Caco-2 (cell line): ENCODE data around the gene BROX. TPM values are rescaled to one million over a fixed set of nuclear protein-coding genes. Genes with fewer than 3 reads are reported as not detected.
"Not testable (repeated sequence)": the region's sequence is repeated elsewhere in the genome, so short reads cannot be mapped to it uniquely, and the experiment has no call there.

Experiments
- BruUV-seq: library from RNA; stranded (reverse); fragments of 400-500 nt; replicated peaks from 2 replicates; lab custom pipeline; 2021; lab: Mats Ljungman, UMichigan
- CTCF ChIA-PET: fragments of 300-600 bp; sonication (Branson Sonifier 250); formaldehyde crosslinking; loops from one replicate; lab custom pipeline; 2022; ENCODE audit warnings: antibody characterized with exemption; lab: Charles Lee
- POLR2A ChIA-PET: fragments of 300-600 bp; sonication (Branson Sonifier 250); formaldehyde crosslinking; loops from one replicate; lab custom pipeline; 2022; ENCODE audit warnings: antibody characterized with exemption; lab: Charles Lee
- DNase-seq, 2 experiments: peaks; one replicate each; pipeline versions ENCODE4 v3.0.0 to v3.0.0-alpha.2; 2020 to 2022
- H3K27me3 ChIP-seq: replicated peaks from 2 replicates; pipeline ENCODE4 v1.6.0; 2011; ENCODE audit warnings: low read length; ENCODE audit not compliant: control insufficient read depth, insufficient read depth
- H3K36me3 ChIP-seq: 2 replicates; pipeline ENCODE4 v1.5.1; 2011; ENCODE audit warnings: low read length; ENCODE audit not compliant: control insufficient read depth, insufficient read depth
- H3K4me1 ChIP-seq: fragments of 250-450 bp; sonication (Bioruptor Pico); 2 replicates; pipeline ENCODE4 v1.5.1; 2020; ENCODE audit warnings: mild to moderate bottlenecking
- H3K4me3 ChIP-seq: 2 replicates; pipeline ENCODE4 v1.5.1; 2011; ENCODE audit warnings: low read depth, mild to moderate bottlenecking, control low read depth, low read length
- H3K9me3 ChIP-seq: fragments of 250-450 bp; sonication (Bioruptor Pico); 2 replicates; pipeline ENCODE4 v1.5.1; 2020; ENCODE audit warnings: mild to moderate bottlenecking, moderate library complexity
- H3K27ac Mint-ChIP-seq: one replicate; pipeline ENCODE4 v1.8.0; 2022; ENCODE audit warnings: mixed read lengths; ENCODE audit not compliant: unreplicated experiment
- H3K27me3 Mint-ChIP-seq: one replicate; pipeline ENCODE4 v1.8.0; 2022; ENCODE audit warnings: mixed read lengths; ENCODE audit not compliant: insufficient read depth, unreplicated experiment
- H3K36me3 Mint-ChIP-seq: one replicate; pipeline ENCODE4 v1.8.0; 2022; ENCODE audit warnings: mild to moderate bottlenecking, mixed read lengths; ENCODE audit not compliant: insufficient read depth, unreplicated experiment
- H3K4me1 Mint-ChIP-seq: one replicate; pipeline ENCODE4 v1.8.0; 2022; ENCODE audit warnings: low read depth, mixed read lengths; ENCODE audit not compliant: unreplicated experiment
- H3K4me3 Mint-ChIP-seq: one replicate; pipeline ENCODE4 v1.8.0; 2022; ENCODE audit warnings: mild to moderate bottlenecking, moderate library complexity, mixed read lengths; ENCODE audit not compliant: unreplicated experiment
- H3K9me3 Mint-ChIP-seq: one replicate; pipeline ENCODE4 v1.8.0; 2022; ENCODE audit warnings: mixed read lengths; ENCODE audit not compliant: unreplicated experiment
- intact Hi-C: fragments of 100-400 bp; cut with micrococcal nuclease; formaldehyde crosslinking; loops from one replicate; pipeline ENCODE4 v1.10.0; 2022; ENCODE audit not compliant: unreplicated experiment
- total RNA-seq: library from RNA; stranded (reverse); gene quantifications from 2 replicates; pipeline ENCODE4 v1.2.3, GENCODE V29; 2022
- TF ChIP-seq, protein P1 (sequence below), 2 experiments: fragments of 200-600 bp in 1 of 2; IDR thresholded peaks; 1 replicate in 1 of 2; 2 replicates in 1 of 2; pipeline versions ENCODE4 v1.5.1 to v1.8.0; 2011 to 2022; ENCODE audit warnings: antibody characterized with exemption in 1 of 2, control low read depth in 1 of 2, inconsistent platforms in 1 of 2, low read depth in 1 of 2, low read length in 1 of 2, mild to moderate bottlenecking in 1 of 2, moderate library complexity in 1 of 2; ENCODE audit not compliant: insufficient read depth in 1 of 2, severe bottlenecking in 1 of 2, unreplicated experiment in 1 of 2

BROX gene
- total RNA-seq, 1 experiment from 2014 or later = 31.9 TPM

DNA sequence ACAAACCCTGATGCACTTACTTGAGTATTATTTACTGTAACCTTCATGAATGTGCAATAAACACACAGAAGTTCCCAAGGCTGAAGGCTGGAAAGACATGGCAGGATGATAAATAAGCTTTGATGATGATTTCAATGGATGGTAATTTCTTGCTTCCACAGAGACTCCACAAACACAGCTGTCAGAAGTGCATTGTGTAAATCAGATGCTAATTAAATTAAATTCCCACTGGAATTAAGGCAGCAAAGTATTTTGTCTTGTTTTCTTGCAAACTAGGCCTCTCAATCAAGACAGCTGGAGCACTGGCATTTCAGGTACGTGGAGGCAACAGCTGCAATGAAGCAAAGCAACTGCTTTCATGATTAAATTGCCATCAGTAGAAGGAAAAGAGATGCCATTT lies 48.7 kb downstream of the BROX start:
- Mint-ChIP-seq H3K27me3 (peaks cover 3% of the 10 kb centered on the region), H3K9me3 (no peaks in the 10 kb centered on the region), H3K4me3 (no peak overlapping the region), H3K4me1 (no peaks in the 10 kb centered on the region), H3K27ac (no peak overlapping the region), H3K36me3 (no peaks in the 10 kb centered on the region)
- CTCF ChIA-PET = no interaction called here
- no peak for DNase-seq
- H3K4me3 ChIP-seq = no peak overlapping the region
- no peaks in the 10 kb centered on the region for H3K27me3 ChIP-seq
- H3K4me1 ChIP-seq = no peaks in the 10 kb centered on the region
- TF ChIP-seq, protein P1, sequence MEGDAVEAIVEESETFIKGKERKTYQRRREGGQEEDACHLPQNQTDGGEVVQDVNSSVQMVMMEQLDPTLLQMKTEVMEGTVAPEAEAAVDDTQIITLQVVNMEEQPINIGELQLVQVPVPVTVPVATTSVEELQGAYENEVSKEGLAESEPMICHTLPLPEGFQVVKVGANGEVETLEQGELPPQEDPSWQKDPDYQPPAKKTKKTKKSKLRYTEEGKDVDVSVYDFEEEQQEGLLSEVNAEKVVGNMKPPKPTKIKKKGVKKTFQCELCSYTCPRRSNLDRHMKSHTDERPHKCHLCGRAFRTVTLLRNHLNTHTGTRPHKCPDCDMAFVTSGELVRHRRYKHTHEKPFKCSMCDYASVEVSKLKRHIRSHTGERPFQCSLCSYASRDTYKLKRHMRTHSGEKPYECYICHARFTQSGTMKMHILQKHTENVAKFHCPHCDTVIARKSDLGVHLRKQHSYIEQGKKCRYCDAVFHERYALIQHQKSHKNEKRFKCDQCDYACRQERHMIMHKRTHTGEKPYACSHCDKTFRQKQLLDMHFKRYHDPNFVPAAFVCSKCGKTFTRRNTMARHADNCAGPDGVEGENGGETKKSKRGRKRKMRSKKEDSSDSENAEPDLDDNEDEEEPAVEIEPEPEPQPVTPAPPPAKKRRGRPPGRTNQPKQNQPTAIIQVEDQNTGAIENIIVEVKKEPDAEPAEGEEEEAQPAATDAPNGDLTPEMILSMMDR (IDR thresholded peaks at IDR 0.05; ENCODE audit: insufficient read depth in 1 of 2, low read depth in 1 of 2, low read length in 1 of 2, severe bottlenecking in 1 of 2, unreplicated experiment in 1 of 2) = no peak
- H3K9me3 ChIP-seq = no peaks in the 10 kb centered on the region
- no peaks in the 10 kb centered on the region for H3K36me3 ChIP-seq
- intact Hi-C loops = no loop called here
- BruUV-seq = no TSS peak
- POLR2A ChIA-PET = no interaction called here

DNA sequence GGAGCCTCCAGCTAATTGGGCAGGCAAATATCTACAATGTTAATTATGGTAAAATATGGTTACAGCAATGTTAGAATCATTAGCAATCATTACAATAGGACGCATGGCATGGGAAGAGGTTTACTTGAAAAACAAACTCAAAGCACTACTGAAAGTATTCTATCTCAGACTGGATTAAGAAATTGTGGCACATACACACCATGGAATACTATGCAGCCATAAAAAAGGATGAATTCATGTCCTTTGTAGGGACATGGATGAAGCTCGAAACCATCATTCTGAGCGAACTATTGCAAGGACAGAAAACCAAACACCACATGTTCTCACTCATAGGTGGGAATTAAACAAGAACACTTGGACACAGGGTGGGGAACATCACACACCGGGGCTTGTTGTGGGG lies 49.8 kb downstream of the BROX start:
- POLR2A ChIA-PET = not testable (repeated sequence)

DNA sequence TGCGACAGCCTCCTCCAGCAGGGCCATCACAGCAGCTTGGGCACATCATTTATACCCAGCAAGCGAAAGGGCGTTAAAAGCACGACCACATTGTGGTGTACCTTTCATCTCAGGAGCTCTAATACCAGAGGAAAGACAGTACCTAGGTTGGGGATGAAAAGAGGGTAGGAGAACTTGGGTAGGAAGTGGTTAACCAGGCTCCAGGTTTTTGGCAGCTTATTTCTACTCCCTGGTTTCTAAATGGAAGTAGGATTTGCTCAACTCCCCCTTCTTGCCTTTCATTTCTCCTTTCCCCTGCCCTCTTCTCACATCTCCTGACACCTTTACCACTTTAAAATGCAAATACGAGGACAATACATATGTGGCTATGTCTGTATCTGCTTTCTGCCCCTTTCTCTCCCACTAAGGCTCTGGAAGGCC lies 54.8 kb downstream of the BROX start:
- no TSS peak for BruUV-seq
- H3K9me3 Mint-ChIP-seq = peaks cover 6% of the 10 kb centered on the region
- H3K27ac Mint-ChIP-seq = no peak overlapping the region
- H3K36me3 Mint-ChIP-seq = no peaks in the 10 kb centered on the region
- Histone ChIP-seq H3K4me1 (no peaks in the 10 kb centered on the region), H3K4me3 (no peak overlapping the region), H3K9me3 (0 out of 2 replicates have a peak, but pooled peaks cover 4% of the 10 kb centered on the region), H3K27me3 (no peaks in the 10 kb centered on the region), H3K36me3 (no peaks in the 10 kb centered on the region)
- DNase-seq = no peak
- no peaks in the 10 kb centered on the region for H3K27me3 Mint-ChIP-seq
- intact Hi-C loops = no loop called here
- no peaks in the 10 kb centered on the region for H3K4me1 Mint-ChIP-seq
- ChIA-PET POLR2A (no interaction called here), CTCF (no interaction called here)
- H3K4me3 Mint-ChIP-seq = no peak overlapping the region
- TF ChIP-seq, protein P1 (IDR thresholded peaks at IDR 0.05; ENCODE audit: insufficient read depth in 1 of 2, low read depth in 1 of 2, low read length in 1 of 2, severe bottlenecking in 1 of 2, unreplicated experiment in 1 of 2) = no peak

More for the DNA sequence above, 49.8 kb downstream of the BROX start:
- DNase-seq, H3K9me3 ChIP-seq, H3K27ac Mint-ChIP-seq, H3K36me3 ChIP-seq, H3K4me3 Mint-ChIP-seq, H3K4me1 Mint-ChIP-seq, H3K4me1 ChIP-seq, BruUV-seq, H3K4me3 ChIP-seq, H3K36me3 Mint-ChIP-seq, H3K27me3 Mint-ChIP-seq, H3K27me3 ChIP-seq, intact Hi-C loops, CTCF ChIA-PET, H3K9me3 Mint-ChIP-seq: not testable (repeated sequence)

DNA sequence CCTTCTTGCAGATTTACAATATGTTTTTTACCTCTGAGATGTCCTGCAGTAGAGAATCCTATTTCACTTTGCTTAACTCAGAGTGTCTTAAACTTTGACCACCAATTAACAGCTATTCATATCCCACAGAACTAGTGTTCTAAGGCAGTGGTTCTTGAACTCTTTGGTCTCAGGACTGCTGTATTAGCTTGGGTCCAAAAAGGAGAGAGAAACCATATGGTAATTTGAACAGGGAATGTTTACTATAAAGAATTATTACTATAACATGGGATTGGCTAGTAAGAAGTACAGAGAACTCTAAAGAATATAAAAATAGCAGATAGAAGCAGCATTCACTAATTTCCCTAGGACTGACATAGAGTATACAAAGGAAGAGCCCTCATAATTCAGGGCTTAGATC lies 56.2 kb downstream of the BROX start:
- intact Hi-C loops = no loop called here
- ChIA-PET POLR2A (no interaction called here), CTCF (interaction anchor here (0.8 to 1.1 kb wide), 2 partner anchors 17 to 30 kb away, joined by 3 to 4 read pairs; no protein-coding TSS in a partner anchor)
- TF ChIP-seq, protein P1 (IDR thresholded peaks at IDR 0.05; ENCODE audit: insufficient read depth in 1 of 2, low read depth in 1 of 2, low read length in 1 of 2, severe bottlenecking in 1 of 2, unreplicated experiment in 1 of 2) = no peak
- BruUV-seq = no TSS peak
- H3K4me3 Mint-ChIP-seq = no peak overlapping the region
- no peaks in the 10 kb centered on the region for H3K4me1 ChIP-seq
- H3K4me3 ChIP-seq = no peak overlapping the region
- H3K27ac Mint-ChIP-seq = no peak overlapping the region
- no peaks in the 10 kb centered on the region for H3K27me3 Mint-ChIP-seq
- H3K9me3 ChIP-seq = 0 out of 2 replicates have a peak, but pooled peaks cover 4% of the 10 kb centered on the region
- H3K36me3 ChIP-seq = no peaks in the 10 kb centered on the region
- peaks cover 6% of the 10 kb centered on the region for H3K9me3 Mint-ChIP-seq
- H3K27me3 ChIP-seq = no peaks in the 10 kb centered on the region
- DNase-seq = no peak
- H3K36me3 Mint-ChIP-seq = no peaks in the 10 kb centered on the region
- H3K4me1 Mint-ChIP-seq = no peaks in the 10 kb centered on the region
